Measurements from ENCODE around the gene ZFHX3.
A peak's percentile ranks its signal among the peaks of the same experiment; 100 is the strongest.

The ZFHX3 gene

DNA sequence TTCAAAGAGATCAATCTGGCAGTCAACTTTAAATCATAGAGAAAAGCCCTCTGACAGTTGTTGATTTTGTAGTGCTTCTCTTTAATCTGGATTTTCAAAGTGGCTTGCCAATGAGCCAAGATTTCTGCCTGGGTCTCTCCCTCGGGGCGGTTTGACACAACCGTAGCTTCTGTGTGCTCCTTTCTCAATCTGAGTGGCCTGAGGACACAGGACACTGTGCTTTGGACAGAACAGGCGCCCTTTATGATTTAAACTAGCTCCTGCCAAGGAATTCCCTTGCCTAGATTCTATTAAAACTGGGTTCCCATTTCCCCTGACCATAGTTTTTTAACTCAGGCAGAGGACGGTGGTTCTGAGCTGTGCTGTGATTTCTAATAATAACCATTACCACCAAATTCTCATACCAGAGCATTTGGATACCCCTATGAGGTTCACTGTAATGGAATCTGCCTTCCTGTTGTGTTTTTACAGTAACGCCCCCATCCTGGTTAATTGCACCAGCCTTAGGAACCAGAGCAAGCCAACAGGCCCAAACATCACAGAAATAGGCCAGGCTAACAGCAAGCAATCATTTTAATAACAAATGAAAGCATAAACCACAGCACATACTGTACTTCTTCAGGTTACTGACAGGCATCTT lies 4.0 kb downstream of the ZFHX3 start:
- H3K9ac ChIP-seq (ENCODE audit: low read depth, low read length), result no peak overlapping the region
- 50% methylated on average over 6 of the region's 6 CpGs for WGBS
- H3K4me3 ChIP-seq (ENCODE audit: low read length), result no peak overlapping the region
- H3K9me3 ChIP-seq (ENCODE audit: insufficient read depth, low read depth, low read length), result no peaks in the 10 kb centered on the region
- H3K27me3 ChIP-seq (ENCODE audit: insufficient read depth, low read length), result peaks cover 97% of the 10 kb centered on the region
- no peak overlapping the region for H3K27ac ChIP-seq (ENCODE audit: low read depth, low read length)
- peaks cover 72% of the 10 kb centered on the region for H3K4me1 ChIP-seq (ENCODE audit: insufficient read depth, low read length)
- no peaks in the 10 kb centered on the region for H3K36me3 ChIP-seq (ENCODE audit: insufficient read depth, low read length)

DNA sequence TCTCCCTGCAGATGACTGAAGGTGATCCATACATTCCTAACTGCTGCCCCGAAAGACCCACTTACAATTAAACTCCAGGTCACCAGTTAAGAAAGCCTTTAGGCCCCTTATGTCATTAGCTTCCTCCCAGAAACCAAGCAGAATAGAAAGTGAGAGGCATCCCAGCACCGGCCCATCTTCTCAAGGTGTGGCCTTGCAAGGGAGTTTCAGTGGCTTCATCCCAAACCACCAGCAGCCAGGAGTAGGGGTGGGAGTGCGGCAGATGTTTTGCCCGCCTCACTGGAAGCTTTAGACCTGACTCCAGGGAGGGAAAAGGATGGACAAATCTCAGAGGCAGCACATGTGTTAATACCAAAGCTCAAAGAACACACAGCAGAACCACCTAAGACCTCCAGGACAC lies 5.1 kb downstream of the ZFHX3 start:
- 83% methylated on average over 4 of the region's 4 CpGs for WGBS
- Histone ChIP-seq H3K4me1 (ENCODE audit: insufficient read depth, low read length) (peaks cover 75% of the 10 kb centered on the region), H3K27me3 (ENCODE audit: insufficient read depth, low read length) (peaks cover 100% of the 10 kb centered on the region)

DNA sequence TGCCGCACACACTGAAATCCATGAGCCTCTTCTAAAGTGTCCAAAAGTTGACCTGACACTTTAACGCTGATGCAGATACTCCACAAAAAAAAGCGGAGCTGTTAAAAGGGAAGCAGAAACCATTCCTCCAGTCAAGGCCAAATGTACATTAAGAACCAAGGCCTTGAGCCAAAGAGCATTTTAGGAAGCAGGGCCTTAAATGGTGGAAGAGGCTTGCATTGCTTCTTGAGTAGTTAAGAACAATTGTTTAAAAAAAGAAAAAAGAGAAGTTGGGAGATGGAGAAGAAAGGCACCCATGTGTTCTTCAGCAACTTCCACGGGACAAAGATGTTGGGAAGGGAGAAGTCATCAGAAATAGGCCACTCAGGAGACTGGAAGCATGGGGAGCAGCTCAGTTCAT lies 6.3 kb downstream of the ZFHX3 start:
- H3K27me3 ChIP-seq (ENCODE audit: insufficient read depth, low read length), result peaks cover 100% of the 10 kb centered on the region
- H3K4me1 ChIP-seq (ENCODE audit: insufficient read depth, low read length), result peaks cover 78% of the 10 kb centered on the region
- no peaks in the 10 kb centered on the region for H3K36me3 ChIP-seq (ENCODE audit: insufficient read depth, low read length)
- no peak overlapping the region for H3K4me3 ChIP-seq (ENCODE audit: low read length)
- 89% methylated on average over 4 of the region's 4 CpGs for WGBS
- H3K27ac ChIP-seq (ENCODE audit: low read depth, low read length), result no peak overlapping the region
- H3K9ac ChIP-seq (ENCODE audit: low read depth, low read length), result no peak overlapping the region
- H3K9me3 ChIP-seq (ENCODE audit: insufficient read depth, low read depth, low read length), result no peaks in the 10 kb centered on the region

More for the DNA sequence above, 5.1 kb downstream of the ZFHX3 start:
- Histone ChIP-seq H3K9ac (ENCODE audit: low read depth, low read length) (no peak overlapping the region), H3K4me3 (ENCODE audit: low read length) (no peak overlapping the region), H3K36me3 (ENCODE audit: insufficient read depth, low read length) (no peaks in the 10 kb centered on the region), H3K9me3 (ENCODE audit: insufficient read depth, low read depth, low read length) (no peaks in the 10 kb centered on the region), H3K27ac (ENCODE audit: low read depth, low read length) (no peak overlapping the region)

DNA sequence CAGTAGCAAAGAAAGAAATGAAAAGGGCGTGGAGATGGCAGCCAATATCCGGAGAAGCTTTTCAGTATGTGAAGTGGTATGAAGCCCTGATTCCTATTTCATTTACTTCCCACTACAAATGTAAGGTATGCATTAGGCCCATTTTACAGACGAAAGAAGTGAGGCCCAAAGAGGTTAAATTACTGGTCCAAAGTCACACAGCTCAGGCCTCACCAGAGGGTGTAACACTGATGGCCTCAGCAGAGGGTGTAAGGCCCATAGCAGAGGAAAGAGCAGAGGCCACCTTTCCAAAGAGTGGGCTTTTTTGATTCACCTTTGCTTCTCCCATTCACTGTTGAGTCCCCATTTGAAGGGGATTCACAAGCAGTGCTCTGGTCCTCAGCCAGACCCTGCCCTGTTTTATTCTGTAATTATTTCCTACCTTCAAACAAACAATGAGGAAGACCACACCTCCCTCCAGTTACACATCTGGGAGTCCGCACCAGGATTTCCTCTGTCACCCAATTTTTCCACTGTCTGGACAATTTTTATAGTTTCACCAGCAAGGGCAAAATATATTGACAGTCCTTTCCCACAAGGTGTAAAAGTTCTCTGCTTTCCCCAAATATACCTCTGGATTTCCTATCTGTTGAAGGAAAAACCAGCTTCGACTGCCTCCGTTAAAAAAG lies 7.1 kb downstream of the ZFHX3 start:
- Histone ChIP-seq H3K9ac (ENCODE audit: low read depth, low read length) (no peak overlapping the region), H3K4me1 (ENCODE audit: insufficient read depth, low read length) (peaks cover 74% of the 10 kb centered on the region), H3K9me3 (ENCODE audit: insufficient read depth, low read depth, low read length) (no peaks in the 10 kb centered on the region), H3K27me3 (ENCODE audit: insufficient read depth, low read length) (peaks cover 100% of the 10 kb centered on the region), H3K4me3 (ENCODE audit: low read length) (no peak overlapping the region), H3K36me3 (ENCODE audit: insufficient read depth, low read length) (no peaks in the 10 kb centered on the region), H3K27ac (ENCODE audit: low read depth, low read length) (no peak overlapping the region)
- 84% methylated on average over 5 of the region's 6 CpGs for WGBS

DNA sequence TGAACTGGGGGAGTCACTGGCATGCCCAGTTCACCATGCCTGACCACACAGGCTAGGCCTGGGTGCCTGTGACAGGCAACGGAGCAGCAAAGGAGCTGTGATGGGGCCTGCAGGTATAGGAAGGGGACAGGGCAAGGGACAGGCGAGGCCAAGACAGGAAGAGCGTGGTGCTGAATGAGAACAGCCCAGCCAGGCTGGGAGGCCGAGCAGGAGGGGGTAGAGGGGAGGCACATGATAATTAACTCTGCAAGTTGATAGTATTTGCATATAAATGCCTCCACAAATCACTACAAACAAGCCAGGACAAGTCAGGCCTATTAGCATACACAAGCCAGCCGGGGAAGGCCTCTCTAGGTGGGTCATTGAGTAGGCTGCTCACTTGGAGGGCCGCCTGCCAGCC lies 7.8 kb downstream of the ZFHX3 start:
- Histone ChIP-seq H3K4me1 (ENCODE audit: insufficient read depth, low read length) (peaks cover 79% of the 10 kb centered on the region), H3K9me3 (ENCODE audit: insufficient read depth, low read depth, low read length) (no peaks in the 10 kb centered on the region), H3K36me3 (ENCODE audit: insufficient read depth, low read length) (no peaks in the 10 kb centered on the region), H3K27ac (ENCODE audit: low read depth, low read length) (no peak overlapping the region; the same call in 1 of the 2 replicates), H3K4me3 (ENCODE audit: low read length) (no peak overlapping the region), H3K9ac (ENCODE audit: low read depth, low read length) (no peak overlapping the region), H3K27me3 (ENCODE audit: insufficient read depth, low read length) (peaks cover 100% of the 10 kb centered on the region)
- 9% methylated on average over 6 of the region's 6 CpGs for WGBS

DNA sequence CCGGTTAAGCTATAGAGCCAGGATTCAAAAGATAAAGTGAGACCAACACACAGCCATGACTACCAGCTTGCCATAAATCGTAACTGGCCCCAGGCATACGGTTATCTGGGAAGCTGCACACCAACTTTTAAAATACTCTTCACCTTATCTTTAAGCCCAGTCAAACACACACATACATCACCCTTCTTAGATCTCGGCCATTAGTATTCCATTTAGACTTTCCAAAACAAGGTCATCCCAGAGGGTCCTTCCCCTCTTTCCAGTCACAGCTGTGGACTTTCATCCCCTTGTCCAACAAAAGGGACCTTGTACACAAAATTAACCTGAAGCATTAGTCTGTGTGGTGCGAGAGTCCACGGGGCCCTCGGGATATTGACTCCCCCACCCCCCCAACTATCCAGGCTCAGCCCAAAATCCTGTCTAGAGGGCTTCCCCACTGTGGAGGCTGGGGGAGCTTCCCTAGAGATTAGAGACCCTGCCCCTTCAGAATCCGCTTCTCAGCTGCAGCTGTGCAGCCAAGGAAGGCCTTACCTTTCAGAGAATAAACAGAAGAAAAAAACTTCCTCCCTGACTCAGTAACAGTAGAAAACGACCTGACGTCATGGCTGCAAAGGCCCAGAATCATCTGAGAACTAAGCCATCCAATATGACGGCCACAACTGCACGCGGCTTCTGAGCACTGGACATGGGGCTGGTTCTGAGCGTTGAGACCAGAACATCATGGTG lies 9.9 kb downstream of the ZFHX3 start:
- Histone ChIP-seq H3K27ac (ENCODE audit: low read depth, low read length) (no peak overlapping the region), H3K27me3 (ENCODE audit: insufficient read depth, low read length) (peaks cover 96% of the 10 kb centered on the region)

DNA sequence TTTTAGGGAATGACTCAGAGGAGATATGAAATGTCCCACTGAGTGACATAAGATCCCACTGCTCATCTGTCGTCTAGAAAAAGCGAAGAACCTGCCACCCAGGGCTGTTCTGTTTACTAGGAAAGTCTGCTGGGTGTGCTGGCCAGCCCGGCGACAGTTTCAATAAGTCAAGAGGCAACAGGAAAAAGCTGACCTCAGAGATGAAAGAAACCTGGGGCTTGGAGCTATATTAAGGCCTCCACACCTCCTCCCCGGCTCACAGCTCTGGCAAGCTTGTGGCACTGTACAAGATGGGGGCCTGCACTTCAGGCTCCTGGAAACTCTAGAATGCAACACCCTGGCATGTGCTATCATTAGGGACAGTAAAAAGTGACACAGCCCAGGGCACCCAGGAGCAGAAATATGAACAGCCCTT lies 10.6 kb downstream of the ZFHX3 start:
- Histone ChIP-seq H3K4me3 (ENCODE audit: low read length) (peak overlapping the region; percentile 38), H3K36me3 (ENCODE audit: insufficient read depth, low read length) (no peaks in the 10 kb centered on the region), H3K4me1 (ENCODE audit: insufficient read depth, low read length) (peaks cover 81% of the 10 kb centered on the region), H3K27me3 (ENCODE audit: insufficient read depth, low read length) (peaks cover 95% of the 10 kb centered on the region), H3K9me3 (ENCODE audit: insufficient read depth, low read depth, low read length) (no peaks in the 10 kb centered on the region), H3K9ac (ENCODE audit: low read depth, low read length) (peak overlapping the region; percentile 27; the same call in 1 of the 2 replicates), H3K27ac (ENCODE audit: low read depth, low read length) (no peak overlapping the region; the same call in 1 of the 2 replicates)
- 11% methylated on average over 5 of the region's 5 CpGs for WGBS

More for the DNA sequence above, 9.9 kb downstream of the ZFHX3 start:
- Histone ChIP-seq H3K36me3 (ENCODE audit: insufficient read depth, low read length) (no peaks in the 10 kb centered on the region), H3K4me3 (ENCODE audit: low read length) (no peak overlapping the region), H3K4me1 (ENCODE audit: insufficient read depth, low read length) (peaks cover 82% of the 10 kb centered on the region), H3K9ac (ENCODE audit: low read depth, low read length) (no peak overlapping the region), H3K9me3 (ENCODE audit: insufficient read depth, low read depth, low read length) (no peaks in the 10 kb centered on the region)
- 39% methylated on average over 14 of the region's 14 CpGs for WGBS

DNA sequence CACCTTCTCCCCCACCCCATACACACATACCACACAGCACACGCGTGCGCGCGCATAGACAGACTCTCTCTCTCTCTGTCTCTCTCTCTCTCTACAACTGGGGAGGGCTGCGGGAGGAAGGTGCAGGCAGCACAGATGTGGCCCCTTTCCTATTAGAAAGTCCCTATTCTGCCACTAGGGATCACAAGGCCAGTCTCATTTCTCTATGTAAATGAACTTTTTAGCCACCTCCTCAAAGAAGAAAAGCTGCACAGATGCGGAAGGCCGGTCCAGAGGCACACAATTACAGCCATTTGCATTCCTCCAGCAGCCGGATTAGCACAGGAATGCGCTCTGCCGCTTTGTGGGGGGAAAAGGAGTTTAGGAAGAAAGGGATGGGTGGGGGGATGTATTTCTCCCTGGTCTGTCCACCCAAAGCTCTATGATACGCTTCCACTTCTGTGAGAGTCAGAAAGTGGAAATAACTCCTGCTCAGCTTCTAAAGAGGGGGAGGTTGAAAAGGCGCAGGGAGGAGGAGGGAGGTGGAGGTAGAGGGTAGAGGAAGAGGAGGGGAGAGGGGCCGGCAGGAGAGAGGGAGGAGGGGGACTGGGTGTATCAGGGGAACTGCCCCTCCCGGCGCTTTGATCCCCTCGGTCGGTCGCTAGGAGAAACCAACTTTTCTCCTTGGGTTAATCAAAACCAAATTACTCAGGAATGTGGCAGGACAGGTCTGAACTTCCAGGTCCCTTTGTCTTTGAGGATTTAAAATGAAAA lies 11.7 kb downstream of the ZFHX3 start:
- Histone ChIP-seq H3K27me3 (ENCODE audit: insufficient read depth, low read length) (peaks cover 95% of the 10 kb centered on the region), H3K9ac (ENCODE audit: low read depth, low read length) (peak overlapping the region; percentile 44; the same call in 1 of the 2 replicates), H3K27ac (ENCODE audit: low read depth, low read length) (0 out of 2 replicates have a peak overlapping the region, but pooled peaks have one; percentile 11), H3K4me1 (ENCODE audit: insufficient read depth, low read length) (peaks cover 83% of the 10 kb centered on the region), H3K36me3 (ENCODE audit: insufficient read depth, low read length) (no peaks in the 10 kb centered on the region), H3K4me3 (ENCODE audit: low read length) (peak overlapping the region; percentile 38), H3K9me3 (ENCODE audit: insufficient read depth, low read depth, low read length) (no peaks in the 10 kb centered on the region)
- under 1% methylated on average over 18 of the region's 19 CpGs for WGBS

DNA sequence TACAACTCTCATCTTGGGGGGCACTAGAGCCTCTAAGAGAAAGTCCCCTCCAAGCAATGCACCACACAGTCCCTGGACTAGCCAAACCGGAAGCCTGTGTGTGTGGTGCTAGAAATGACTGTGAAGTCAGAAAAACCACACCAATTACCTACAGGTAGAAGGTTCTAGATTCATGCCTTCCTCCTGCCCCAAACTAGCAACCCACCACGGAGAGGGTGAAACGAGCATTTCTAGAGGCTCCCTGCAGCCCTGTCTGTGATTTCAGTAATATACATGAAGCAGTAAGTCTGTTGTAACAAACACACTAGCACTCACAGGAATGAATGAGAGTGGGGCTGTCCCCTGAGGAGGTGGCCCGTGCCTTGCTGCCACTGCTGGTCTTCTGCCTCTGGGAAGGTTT lies 13.6 kb downstream of the ZFHX3 start:
- peaks cover 75% of the 10 kb centered on the region for H3K4me1 ChIP-seq (ENCODE audit: insufficient read depth, low read length)
- 8% methylated on average over 3 of the region's 4 CpGs for WGBS
- no peak overlapping the region for H3K4me3 ChIP-seq (ENCODE audit: low read length)
- no peaks in the 10 kb centered on the region for H3K36me3 ChIP-seq (ENCODE audit: insufficient read depth, low read length)
- H3K9ac ChIP-seq (ENCODE audit: low read depth, low read length), result no peak overlapping the region
- no peaks in the 10 kb centered on the region for H3K9me3 ChIP-seq (ENCODE audit: insufficient read depth, low read depth, low read length)
- H3K27me3 ChIP-seq (ENCODE audit: insufficient read depth, low read length), result peaks cover 95% of the 10 kb centered on the region
- H3K27ac ChIP-seq (ENCODE audit: low read depth, low read length), result no peak overlapping the region

DNA sequence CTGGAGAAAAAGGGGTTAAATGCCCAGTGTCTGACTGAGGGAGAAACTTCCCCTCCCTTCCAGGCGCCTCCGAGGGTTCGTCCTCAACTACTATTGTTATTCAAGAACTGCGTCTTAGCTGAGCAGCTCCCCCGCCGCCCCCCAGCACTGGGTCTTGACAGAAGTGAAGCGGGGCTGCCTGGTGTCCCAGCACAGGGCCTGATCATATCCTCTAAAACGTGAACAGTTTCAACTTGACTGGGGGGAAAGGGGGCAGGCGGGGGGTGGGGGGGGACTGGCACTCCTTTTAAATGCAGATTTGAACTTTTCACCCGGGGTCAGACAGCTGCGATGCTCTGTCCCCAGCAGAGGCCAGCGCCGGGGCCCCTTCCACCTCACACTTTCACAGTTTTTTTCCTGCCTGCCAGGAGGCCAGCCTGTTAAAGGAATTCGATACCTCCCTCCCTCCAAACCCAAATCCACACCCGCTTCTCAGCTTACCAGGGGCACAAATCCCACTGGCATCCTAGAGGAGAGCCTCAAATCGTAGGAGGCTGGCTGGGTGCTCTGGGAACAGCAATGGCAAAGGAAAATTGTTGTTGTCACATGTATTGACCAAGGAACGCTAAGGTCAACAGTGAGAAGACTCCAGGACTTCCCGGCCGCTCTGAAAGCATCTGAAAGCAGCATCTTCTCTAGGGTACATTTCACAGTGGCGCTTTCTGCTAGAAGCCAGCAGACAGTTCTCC lies 14.5 kb downstream of the ZFHX3 start:
- Histone ChIP-seq H3K4me1 (ENCODE audit: insufficient read depth, low read length) (peaks cover 69% of the 10 kb centered on the region), H3K36me3 (ENCODE audit: insufficient read depth, low read length) (no peaks in the 10 kb centered on the region), H3K9ac (ENCODE audit: low read depth, low read length) (no peak overlapping the region), H3K27ac (ENCODE audit: low read depth, low read length) (no peak overlapping the region), H3K4me3 (ENCODE audit: low read length) (peak overlapping the region; percentile 2; the same call in 1 of the 2 replicates), H3K27me3 (ENCODE audit: insufficient read depth, low read length) (peaks cover 95% of the 10 kb centered on the region), H3K9me3 (ENCODE audit: insufficient read depth, low read depth, low read length) (no peaks in the 10 kb centered on the region)
- under 1% methylated on average over 18 of the region's 20 CpGs for WGBS
